ENCODE results near the gene ZMYND10.
A peak's percentile ranks its signal among the peaks of the same experiment; 100 is the strongest.

The ZMYND10 gene

DNA sequence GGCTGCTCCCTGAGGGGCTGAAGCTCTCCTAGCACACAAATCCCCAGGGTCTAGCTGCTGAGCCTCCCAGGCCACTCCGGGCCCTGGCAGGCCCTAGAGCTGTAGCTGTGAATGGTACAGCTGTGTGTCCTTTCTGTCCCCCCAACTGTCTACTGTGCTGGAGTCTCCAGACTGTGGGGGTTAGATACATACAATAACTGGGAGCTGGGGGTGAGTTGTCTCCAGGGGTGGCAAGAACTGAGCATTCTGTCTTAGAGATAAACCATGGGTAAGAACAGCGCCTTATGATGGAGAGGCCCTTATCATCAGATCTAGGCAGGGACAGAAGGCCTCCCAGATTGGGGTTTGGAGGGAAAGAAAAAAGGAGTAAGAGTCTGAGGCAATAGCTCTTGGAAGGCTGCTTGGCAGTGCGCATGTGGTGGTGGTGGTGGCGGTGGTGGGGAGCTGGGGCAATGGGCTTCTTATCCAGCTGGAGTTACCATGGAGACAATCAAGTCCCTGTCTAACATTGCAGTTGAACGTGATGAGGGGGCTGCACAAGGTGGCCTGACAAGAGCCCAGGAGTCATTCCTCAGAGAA is 8.7 kb upstream of the ZMYND10 start:
- Histone ChIP-seq H3K4me3 (no peak overlapping the region), H3K27ac (no peak overlapping the region)
- no peak for TF ChIP-seq CTCF (IDR thresholded peaks at IDR 0.05)
- DNase-seq (ENCODE audit: low spot score): no peak

- Histone ChIP-seq H3K27ac (no peak overlapping the region), H3K4me3 (no peak overlapping the region)
- TF ChIP-seq CTCF (IDR thresholded peaks at IDR 0.05): no peak
- DNase-seq (ENCODE audit: low spot score): no peak
Observed at GRCh38 chr3:50353245-50354004, 7.9 kb upstream of the ZMYND10 start.

DNA sequence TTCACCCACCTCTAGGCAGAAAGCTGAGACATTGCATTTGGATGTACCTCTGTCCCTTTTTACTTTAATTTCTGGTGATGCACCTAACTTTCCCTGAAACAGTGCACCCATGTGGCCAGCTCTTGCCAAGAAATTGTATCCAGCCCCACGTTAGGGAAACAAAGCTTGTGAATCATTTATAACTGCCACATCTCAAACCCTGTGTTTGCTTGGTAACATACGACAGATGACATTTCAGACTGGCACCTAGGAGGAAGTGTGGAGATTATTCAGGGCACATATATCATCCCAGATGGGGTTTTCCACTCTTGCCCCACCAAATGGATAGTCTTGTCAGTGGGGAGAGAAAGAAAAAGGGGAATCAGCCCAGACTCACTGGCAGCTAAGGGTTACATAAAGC is 7.2 kb upstream of the ZMYND10 start:
- Histone ChIP-seq H3K27ac (no peak overlapping the region), H3K4me3 (no peak overlapping the region)
- no peak for DNase-seq (ENCODE audit: low spot score)
- TF ChIP-seq CTCF (IDR thresholded peaks at IDR 0.05): no peak

- Histone ChIP-seq H3K4me3 (peak overlapping the region; percentile 73), H3K27ac (peak overlapping the region; percentile 80 to 88)
- no peak for DNase-seq (ENCODE audit: low spot score)
- no peak for TF ChIP-seq CTCF (IDR thresholded peaks at IDR 0.05)
Observed at GRCh38 chr3:50351323-50351697, 5.8 kb upstream of the ZMYND10 start.

GRCh38 chr3:50350527-50351322 is 5.2 kb upstream of the ZMYND10 start, which contains the start of the genes CYB561D2 and NPRL2:
Gene CYB561D2 (plus strand): TSS chr3:50350862. CDS start chr3:50351434, 572 bp downstream.
Gene NPRL2 (minus strand): TSS chr3:50350775. CDS start chr3:50350652, 123 bp downstream.
- no peak for TF ChIP-seq CTCF (IDR thresholded peaks at IDR 0.05)
- peak; percentile 97 for DNase-seq (ENCODE audit: low spot score)
- H3K27ac ChIP-seq: peak within 1 kb of the TSS; percentile 80 to 88
- H3K4me3 ChIP-seq: peak within 1 kb of the TSS; percentile 73

DNA sequence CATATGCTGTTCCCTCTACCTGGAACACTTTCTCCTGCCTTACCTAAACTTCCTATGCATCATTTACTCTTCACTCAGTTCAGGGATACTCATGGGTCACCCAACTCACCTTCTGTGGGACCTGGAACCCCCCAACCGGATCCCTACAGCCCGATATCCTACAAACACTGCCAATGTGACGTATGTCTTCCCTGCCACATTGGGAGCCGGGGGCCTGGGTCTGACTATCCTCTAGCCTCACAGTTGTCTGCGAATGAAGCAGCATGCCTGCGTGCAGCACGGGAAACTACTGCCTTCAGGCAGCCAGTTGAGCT is 4.6 kb upstream of the ZMYND10 start:
- DNase-seq (ENCODE audit: low spot score): no peak
- Histone ChIP-seq H3K27ac (peak overlapping the region; percentile 80 to 88), H3K4me3 (peak overlapping the region; percentile 73)
- TF ChIP-seq CTCF (IDR thresholded peaks at IDR 0.05): no peak

Measured in coronary artery (tissue), 2 donors.